CD4-positive, alpha-beta T cell (primary cell): ENCODE measurements around the gene TESMIN. TPM values are rescaled to one million over a fixed set of nuclear protein-coding genes. Genes with fewer than 3 reads are reported as not detected.

Source experiments
- ATAC-seq: fragments of 200-7000 bp; cut with Tn5 transposase; one replicate; pipeline ENCODE4 v1.10.0; 2022; ENCODE audit warnings: mild to moderate bottlenecking; ENCODE audit not compliant: poor library complexity
- CTCF ChIA-PET: fragments of 350-600 bp; sonication (Branson Sonifier 250); formaldehyde crosslinking; loops from one replicate; lab custom pipeline; 2021; ENCODE audit warnings: antibody characterized with exemption, inconsistent platforms; lab: Charles Lee
- POLR2A ChIA-PET: fragments of 350-600 bp; sonication (Branson Sonifier 250); formaldehyde crosslinking; loops from one replicate; lab custom pipeline; 2021; ENCODE audit warnings: antibody characterized with exemption, inconsistent platforms; lab: Charles Lee
- DNase-seq, 14 experiments: peaks; one replicate each; pipeline ENCODE4 v3.0.0-alpha.2; 2013 to 2020; ENCODE audit warnings: mixed read lengths in 2 of 14
- H3K27ac ChIP-seq, 2 donors: one replicate each; pipeline versions ENCODE4 v1.5.1 to v1.7.0; 2013; ENCODE audit warnings: low read length in 2 of 2, low read depth in 1 of 2, mild to moderate bottlenecking in 1 of 2
- H3K27me3 ChIP-seq, 2 experiments: 1 replicate in 1 of 2; 2 replicates in 1 of 2; pipeline versions ENCODE4 v1.6.1 to v1.7.0; 2013; ENCODE audit warnings: low read length in 2 of 2, control low read depth in 1 of 2, mild to moderate bottlenecking in 1 of 2, moderate library complexity in 1 of 2; ENCODE audit not compliant: insufficient read depth in 2 of 2, control insufficient read depth in 1 of 2
- H3K36me3 ChIP-seq: one replicate; pipeline ENCODE4 v1.6.1; 2013; ENCODE audit warnings: low read length, control low read depth; ENCODE audit not compliant: insufficient read depth
- H3K4me1 ChIP-seq: one replicate; pipeline ENCODE4 v1.6.1; 2013; ENCODE audit warnings: low read length, control low read depth; ENCODE audit not compliant: insufficient read depth
- H3K4me3 ChIP-seq: one replicate; pipeline ENCODE4 v1.5.1; 2013; ENCODE audit warnings: mild to moderate bottlenecking, low read length, moderate library complexity
- H3K9me3 ChIP-seq, 2 experiments: 1 replicate in 1 of 2; 2 replicates in 1 of 2; pipeline versions ENCODE4 v1.6.1 to v1.7.0; 2013; ENCODE audit warnings: low read length in 2 of 2, mild to moderate bottlenecking in 2 of 2, control low read depth in 1 of 2, moderate library complexity in 1 of 2; ENCODE audit not compliant: control insufficient read depth in 1 of 2, insufficient read depth in 1 of 2
- H3K27ac Mint-ChIP-seq: one replicate; pipeline ENCODE4 v1.8.0; 2020; ENCODE audit warnings: mixed read lengths
- H3K27me3 Mint-ChIP-seq: one replicate; pipeline ENCODE4 v1.8.0; 2021; ENCODE audit warnings: mixed read lengths
- H3K36me3 Mint-ChIP-seq: one replicate; pipeline ENCODE4 v1.8.0; 2021; ENCODE audit warnings: low read depth, mixed read lengths
- H3K4me1 Mint-ChIP-seq: one replicate; pipeline ENCODE4 v1.8.0; 2021; ENCODE audit warnings: low read depth, mixed read lengths
- H3K4me3 Mint-ChIP-seq: one replicate; pipeline ENCODE4 v1.8.0; 2020; ENCODE audit warnings: mild to moderate bottlenecking, mixed read lengths
- H3K9me3 Mint-ChIP-seq: one replicate; pipeline ENCODE4 v1.8.0; 2020; ENCODE audit warnings: mixed read lengths
- CTCF ChIP-seq: fragments of 200-600 bp; IDR thresholded peaks from one replicate; pipeline ENCODE4 v1.8.0; 2022; ENCODE audit warnings: antibody characterized with exemption, mild to moderate bottlenecking
- intact Hi-C, 2 experiments: fragments of 100-400 bp; cut with DNase I in 1 of 2; cut with micrococcal nuclease in 1 of 2; formaldehyde crosslinking; loops; one replicate each; pipeline versions ENCODE4 v1.15.1 to v1.9.0; 2023 to 2025; cut with DNase I, micrococcal nuclease
- total RNA-seq, 174 experiments: library from RNA in 2 of 174; stranded (reverse) in 2 of 174; gene quantifications; one replicate each; pipeline ENCODE4 v1.2.3 and lab custom pipeline; 2021 to 2026

Gene TESMIN
- total RNA-seq, 2 experiments from 2014 or later: 3.7 to 4.3 TPM

- ChIA-PET POLR2A (no interaction called here), CTCF (no interaction called here)
- Histone ChIP-seq H3K27ac (no peak overlapping the region), H3K36me3 (no peaks in the 10 kb centered on the region), H3K4me1 (peaks cover 31% of the 10 kb centered on the region), H3K9me3 (peaks cover 0 to 22% of the 10 kb centered on the region in 2 experiments), H3K27me3 (peaks cover 34 to 37% of the 10 kb centered on the region in 2 experiments), H3K4me3 (no peak overlapping the region)
- H3K4me1 Mint-ChIP-seq: peaks cover 37% of the 10 kb centered on the region
- H3K4me3 Mint-ChIP-seq: no peak overlapping the region
- intact Hi-C loops: no loop called here
- DNase-seq (no peak), ATAC-seq (no peak)
- H3K36me3 Mint-ChIP-seq: no peaks in the 10 kb centered on the region
- no peaks in the 10 kb centered on the region for H3K9me3 Mint-ChIP-seq
- no peak for TF ChIP-seq CTCF
- peaks cover 54% of the 10 kb centered on the region for H3K27me3 Mint-ChIP-seq
- no peak overlapping the region for H3K27ac Mint-ChIP-seq
Observed at GRCh38 chr11:68687311-68687710, 64.0 kb downstream of the TESMIN start.

GRCh38 chr11:68686486-68686885 is 64.8 kb downstream of the TESMIN start:
- ATAC-seq (no peak), DNase-seq (no peak)
- ChIA-PET POLR2A (no interaction called here), CTCF (no interaction called here)
- TF ChIP-seq CTCF: no peak
- intact Hi-C loops: no loop called here
- H3K27ac ChIP-seq: no peak overlapping the region
- H3K4me3 ChIP-seq: no peak overlapping the region
- peaks cover 34 to 37% of the 10 kb centered on the region in 2 experiments for H3K27me3 ChIP-seq
- Mint-ChIP-seq H3K4me1 (peaks cover 36% of the 10 kb centered on the region), H3K27ac (no peak overlapping the region), H3K4me3 (peak overlapping the region; percentile 25), H3K27me3 (peaks cover 59% of the 10 kb centered on the region), H3K36me3 (no peaks in the 10 kb centered on the region), H3K9me3 (no peaks in the 10 kb centered on the region)
- peaks cover 31% of the 10 kb centered on the region for H3K4me1 ChIP-seq
- peaks cover 0 to 22% of the 10 kb centered on the region in 2 experiments for H3K9me3 ChIP-seq
- no peaks in the 10 kb centered on the region for H3K36me3 ChIP-seq

GRCh38 chr11:68685656-68686380 is 65.5 kb downstream of the TESMIN start:
- H3K27ac Mint-ChIP-seq: no peak overlapping the region
- Histone ChIP-seq H3K27ac (no peak overlapping the region), H3K27me3 (peaks cover 34 to 37% of the 10 kb centered on the region in 2 experiments), H3K36me3 (no peaks in the 10 kb centered on the region), H3K4me3 (no peak overlapping the region), H3K4me1 (peaks cover 26% of the 10 kb centered on the region), H3K9me3 (peaks cover 0 to 22% of the 10 kb centered on the region in 2 experiments)
- CTCF ChIA-PET: no interaction called here
- DNase-seq: no peak
- TF ChIP-seq CTCF: no peak
- intact Hi-C loops: no loop called here
- no peak for ATAC-seq
- H3K4me1 Mint-ChIP-seq: peaks cover 29% of the 10 kb centered on the region
- H3K9me3 Mint-ChIP-seq: no peaks in the 10 kb centered on the region
- H3K36me3 Mint-ChIP-seq: no peaks in the 10 kb centered on the region
- peak overlapping the region; percentile 25 for H3K4me3 Mint-ChIP-seq
- POLR2A ChIA-PET: no interaction called here
- peaks cover 58% of the 10 kb centered on the region for H3K27me3 Mint-ChIP-seq
